Mesendoderm (in vitro differentiated cells): ENCODE results near the gene TMEM204.

Source experiments
- DNase-seq: peaks from one replicate; pipeline ENCODE4 v3.0.0; 2013
- H2AK5ac ChIP-seq: 2 replicates; pipeline ENCODE4 v1.6.1; 2013; ENCODE audit warnings: low read length, inconsistent platforms
- H2BK120ac ChIP-seq: 2 replicates; pipeline ENCODE4 v1.6.1; 2013; ENCODE audit warnings: low read depth, mild to moderate bottlenecking, low read length, moderate library complexity, mixed read lengths
- H2BK15ac ChIP-seq: replicated peaks from 2 replicates; pipeline ENCODE4 v1.6.1; 2013; ENCODE audit warnings: low read depth, mild to moderate bottlenecking, moderate library complexity
- H2BK5ac ChIP-seq: 2 replicates; pipeline ENCODE4 v1.6.1; 2013; ENCODE audit warnings: low read length, inconsistent platforms
- H3K18ac ChIP-seq: 2 replicates; pipeline ENCODE4 v1.6.1; 2013; ENCODE audit warnings: mild to moderate bottlenecking, low read length, mixed read lengths
- H3K23ac ChIP-seq: one replicate; pipeline ENCODE4 v1.6.1; 2013; ENCODE audit warnings: low read length
- H3K27ac ChIP-seq: 2 replicates; pipeline ENCODE4 v1.5.1; 2013; ENCODE audit warnings: low read depth, mild to moderate bottlenecking, inconsistent platforms, low read length, moderate library complexity
- H3K27me3 ChIP-seq: 2 replicates; pipeline ENCODE4 v1.6.1; 2013; ENCODE audit warnings: low read length, control low read depth, mild to moderate bottlenecking, inconsistent platforms; ENCODE audit not compliant: insufficient read depth, poor library complexity
- H3K36me3 ChIP-seq: 2 replicates; pipeline ENCODE4 v1.6.1; 2013; ENCODE audit warnings: low read length, inconsistent platforms; ENCODE audit not compliant: control insufficient read depth, insufficient read depth
- H3K4ac ChIP-seq: one replicate; pipeline ENCODE4 v1.6.1; 2013; ENCODE audit warnings: low read depth, mild to moderate bottlenecking, low read length, moderate library complexity
- H3K4me1 ChIP-seq: 2 replicates; pipeline ENCODE4 v1.6.1; 2013; ENCODE audit warnings: low read depth, low read length, inconsistent platforms; ENCODE audit not compliant: control insufficient read depth
- H3K4me2 ChIP-seq: 2 replicates; pipeline ENCODE4 v1.6.1; 2013; ENCODE audit warnings: low read length
- H3K4me3 ChIP-seq: 2 replicates; pipeline ENCODE4 v1.5.1; 2013; ENCODE audit warnings: mild to moderate bottlenecking, low read length
- H3K56ac ChIP-seq: one replicate; pipeline ENCODE4 v1.6.1; 2013; ENCODE audit warnings: low read length
- H3K79me1 ChIP-seq: 2 replicates; pipeline ENCODE4 v1.6.1; 2013; ENCODE audit warnings: low read length, inconsistent platforms
- H3K79me2 ChIP-seq: 2 replicates; pipeline ENCODE4 v1.6.1; 2013; ENCODE audit warnings: mild to moderate bottlenecking, low read length; ENCODE audit not compliant: control insufficient read depth, insufficient read depth
- H3K9ac ChIP-seq: 2 replicates; pipeline ENCODE4 v1.6.1; 2013; ENCODE audit warnings: low read length, inconsistent platforms
- H4K5ac ChIP-seq: one replicate; pipeline ENCODE4 v1.6.1; 2013; ENCODE audit warnings: low read length
- H4K8ac ChIP-seq: one replicate; pipeline ENCODE4 v1.6.1; 2013; ENCODE audit warnings: low read depth, mild to moderate bottlenecking, control low read depth, low read length, moderate library complexity
- WGBS: extraction: QIAGEN DNeasy Blood & Tissue Kit; methylation state at CpG from one replicate; pipeline ENCODE4 v1.1.7; 2013; ENCODE audit warnings: low lambda C conversion rate, missing lambda C conversion rate; ENCODE audit not compliant: insufficient coverage; ENCODE audit errors: extremely low coverage; 5-methylcytosine and 5-hydroxymethylcytosine counted together

TMEM204 gene

DNA sequence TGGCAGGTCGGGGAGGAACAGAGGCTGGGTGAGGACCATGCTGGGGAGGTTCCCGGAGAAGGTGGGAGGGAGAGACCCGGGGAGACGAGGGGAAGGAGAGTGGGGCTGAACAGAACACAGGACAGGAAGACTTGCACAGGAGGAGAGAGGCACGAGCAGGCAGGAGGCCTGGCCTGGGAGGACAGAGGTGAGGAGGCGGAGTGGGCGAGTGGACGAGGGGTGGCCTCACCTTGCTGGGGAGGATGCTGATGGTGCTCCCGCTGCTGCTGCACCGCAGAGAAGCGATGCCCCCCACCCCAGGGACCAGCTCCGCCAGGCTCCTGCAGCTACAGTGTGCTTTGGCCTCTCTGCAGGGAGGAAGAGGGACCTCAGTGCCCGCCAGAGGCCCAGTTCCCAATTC lies 34.5 kb downstream of the TMEM204 start:
- no peak for DNase-seq
- H4K8ac ChIP-seq = no peak overlapping the region
- H3K4me1 ChIP-seq = no peaks in the 10 kb centered on the region
- H3K36me3 ChIP-seq = no peaks in the 10 kb centered on the region
- no peak overlapping the region for H2BK120ac ChIP-seq
- H3K79me2 ChIP-seq = no peaks in the 10 kb centered on the region
- no peak overlapping the region for H2BK15ac ChIP-seq
- no peak overlapping the region for H3K4me2 ChIP-seq
- no peaks in the 10 kb centered on the region for H3K27me3 ChIP-seq
- no peaks in the 10 kb centered on the region for H3K79me1 ChIP-seq
- H3K9ac ChIP-seq = no peak overlapping the region
- H3K4me3 ChIP-seq = no peak overlapping the region
- H3K18ac ChIP-seq = no peak overlapping the region
- no peak overlapping the region for H3K23ac ChIP-seq
- no peak overlapping the region for H3K4ac ChIP-seq
- no peak overlapping the region for H3K56ac ChIP-seq
- H4K5ac ChIP-seq = no peak overlapping the region
- no peak overlapping the region for H3K27ac ChIP-seq
- WGBS = no CpG with 5 or more reads among the region's 13 CpGs
- no peak overlapping the region for H2BK5ac ChIP-seq
- H2AK5ac ChIP-seq = no peak overlapping the region

DNA sequence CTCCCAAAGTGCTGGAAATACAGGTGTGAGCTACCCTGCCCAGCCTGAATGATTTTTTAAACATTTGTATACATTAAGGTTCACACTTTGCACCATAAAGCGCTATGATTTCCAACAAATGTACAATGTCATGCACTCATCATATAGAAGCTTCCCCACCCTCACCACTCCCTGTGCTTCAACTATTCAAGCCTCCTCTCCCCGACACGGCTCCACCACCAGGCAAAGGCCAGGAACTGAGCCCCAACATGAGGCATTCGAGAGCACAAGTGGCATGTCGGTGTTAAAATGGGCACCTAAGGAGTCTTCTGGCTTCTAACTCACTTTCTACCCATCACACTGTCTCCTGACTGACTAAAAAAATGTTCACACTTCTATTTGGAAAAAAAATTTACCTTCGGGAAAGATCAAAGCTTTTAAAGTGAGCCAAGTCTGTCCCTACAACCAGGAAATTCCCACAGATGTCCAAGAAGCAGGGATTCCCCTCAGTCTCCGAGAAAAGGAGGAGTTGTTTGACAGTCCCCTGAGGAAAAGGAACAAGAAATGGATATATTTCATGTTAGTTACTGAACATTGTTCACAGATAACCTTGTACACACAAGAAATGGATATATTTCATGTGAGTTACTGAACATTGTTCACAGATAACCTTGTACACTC lies 37.7 kb downstream of the TMEM204 start:
- no peaks in the 10 kb centered on the region for H3K36me3 ChIP-seq

DNA sequence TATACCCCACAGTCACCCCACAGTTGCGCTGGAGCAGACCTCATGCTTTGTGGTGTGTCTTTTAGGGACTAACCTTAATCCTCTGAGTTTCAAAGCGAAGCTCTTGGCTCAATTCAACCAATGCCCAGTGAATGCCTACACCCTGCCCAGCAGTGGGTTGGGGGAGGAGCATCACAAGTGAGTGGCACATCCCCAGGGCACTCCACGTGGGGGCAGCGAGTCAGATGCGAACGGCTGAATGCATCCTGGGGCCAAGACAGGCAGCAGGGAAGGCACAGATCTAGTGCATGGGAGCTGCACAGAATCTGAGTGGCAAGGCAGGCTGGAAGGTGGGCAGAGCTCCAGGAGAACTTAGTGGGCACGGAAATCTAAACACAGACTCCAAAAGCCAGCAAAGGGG lies 39.2 kb downstream of the TMEM204 start:
- WGBS = no CpG with 5 or more reads among the region's 7 CpGs
- Histone ChIP-seq H3K27me3 (no peaks in the 10 kb centered on the region), H3K23ac (no peak overlapping the region), H2BK5ac (no peak overlapping the region), H2AK5ac (no peak overlapping the region), H3K79me1 (no peaks in the 10 kb centered on the region), H3K36me3 (no peaks in the 10 kb centered on the region), H3K4me1 (no peaks in the 10 kb centered on the region), H3K4me2 (no peak overlapping the region), H3K4ac (no peak overlapping the region), H3K18ac (no peak overlapping the region), H3K56ac (no peak overlapping the region), H3K79me2 (no peaks in the 10 kb centered on the region), H3K27ac (no peak overlapping the region), H2BK120ac (no peak overlapping the region), H4K8ac (no peak overlapping the region), H3K9ac (no peak overlapping the region), H4K5ac (no peak overlapping the region), H3K4me3 (no peak overlapping the region), H2BK15ac (no peak overlapping the region)
- no peak for DNase-seq

More for the DNA sequence above, 37.7 kb downstream of the TMEM204 start:
- Histone ChIP-seq H3K56ac (no peak overlapping the region), H2BK15ac (no peak overlapping the region), H3K79me1 (no peaks in the 10 kb centered on the region), H2AK5ac (no peak overlapping the region), H3K4me3 (no peak overlapping the region), H4K8ac (no peak overlapping the region), H3K18ac (no peak overlapping the region), H4K5ac (no peak overlapping the region), H3K4ac (no peak overlapping the region), H2BK120ac (no peak overlapping the region), H3K27ac (no peak overlapping the region), H3K4me1 (no peaks in the 10 kb centered on the region), H3K79me2 (no peaks in the 10 kb centered on the region), H3K9ac (no peak overlapping the region), H3K23ac (no peak overlapping the region), H2BK5ac (no peak overlapping the region), H3K4me2 (no peak overlapping the region), H3K27me3 (no peaks in the 10 kb centered on the region)
- DNase-seq = no peak
- no CpG with 5 or more reads among the region's 7 CpGs for WGBS

DNA sequence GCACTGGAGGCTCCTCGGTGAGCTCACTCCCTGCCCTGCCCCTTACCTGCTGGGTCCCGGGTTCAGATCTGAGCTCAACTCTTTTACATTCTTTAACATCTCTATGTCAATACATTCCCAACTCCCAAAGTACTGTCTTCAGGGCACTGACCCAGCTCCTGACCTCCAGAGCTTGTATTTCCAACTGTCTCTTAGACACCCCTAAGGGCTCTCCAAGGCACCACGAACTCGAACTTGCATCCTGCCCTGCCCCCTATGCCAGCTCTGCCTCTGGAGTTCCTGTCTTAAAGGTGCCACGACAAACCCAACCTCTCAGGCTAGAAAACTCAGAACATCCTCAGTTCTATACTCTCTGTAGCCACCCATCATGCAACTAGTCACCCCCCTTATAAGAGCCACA lies 39.8 kb downstream of the TMEM204 start:
- no peak for DNase-seq
- Histone ChIP-seq H3K18ac (no peak overlapping the region), H2BK120ac (no peak overlapping the region), H3K79me2 (no peaks in the 10 kb centered on the region), H3K36me3 (no peaks in the 10 kb centered on the region), H2BK5ac (no peak overlapping the region), H3K9ac (no peak overlapping the region), H3K4ac (no peak overlapping the region), H4K8ac (no peak overlapping the region), H3K4me1 (no peaks in the 10 kb centered on the region), H3K4me3 (no peak overlapping the region), H3K79me1 (no peaks in the 10 kb centered on the region), H2AK5ac (no peak overlapping the region), H3K4me2 (no peak overlapping the region), H3K23ac (no peak overlapping the region), H3K56ac (no peak overlapping the region), H3K27ac (no peak overlapping the region), H2BK15ac (no peak overlapping the region), H4K5ac (no peak overlapping the region), H3K27me3 (no peaks in the 10 kb centered on the region)
- no CpG with 5 or more reads among the region's 5 CpGs for WGBS

DNA sequence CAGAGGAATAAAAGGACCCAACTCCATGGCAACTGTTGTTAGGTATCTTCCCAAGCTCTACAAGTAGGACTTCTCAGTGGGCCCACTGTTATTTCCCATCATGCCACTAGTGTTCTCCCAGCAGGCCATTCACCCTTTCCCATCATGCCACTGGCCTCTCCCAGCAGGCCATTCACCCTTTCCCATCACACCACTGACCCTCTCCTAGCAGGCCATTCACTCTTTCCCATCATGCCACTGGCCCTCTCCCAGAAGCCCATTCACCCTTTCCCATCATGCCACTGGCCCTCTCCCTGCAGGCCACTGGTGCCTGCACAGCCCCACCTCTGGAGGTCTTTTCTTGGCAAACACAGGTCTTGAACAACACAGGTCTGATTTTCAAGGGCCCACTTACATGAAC lies 42.1 kb downstream of the TMEM204 start:
- no peak overlapping the region for H3K56ac ChIP-seq
- peak; percentile 13 for DNase-seq
- no peaks in the 10 kb centered on the region for H3K79me2 ChIP-seq
- H2BK120ac ChIP-seq = no peak overlapping the region
- H3K4me2 ChIP-seq = no peak overlapping the region
- no peak overlapping the region for H3K4me3 ChIP-seq
- no peak overlapping the region for H2AK5ac ChIP-seq
- H3K18ac ChIP-seq = no peak overlapping the region
- no peak overlapping the region for H3K23ac ChIP-seq
- H4K5ac ChIP-seq = no peak overlapping the region
- no peak overlapping the region for H2BK5ac ChIP-seq
- H3K9ac ChIP-seq = no peak overlapping the region
- no peaks in the 10 kb centered on the region for H3K79me1 ChIP-seq
- no peaks in the 10 kb centered on the region for H3K36me3 ChIP-seq
- H3K4me1 ChIP-seq = no peaks in the 10 kb centered on the region
- no peak overlapping the region for H3K4ac ChIP-seq
- no peak overlapping the region for H3K27ac ChIP-seq
- no peak overlapping the region for H2BK15ac ChIP-seq
- no peaks in the 10 kb centered on the region for H3K27me3 ChIP-seq
- no peak overlapping the region for H4K8ac ChIP-seq

DNA sequence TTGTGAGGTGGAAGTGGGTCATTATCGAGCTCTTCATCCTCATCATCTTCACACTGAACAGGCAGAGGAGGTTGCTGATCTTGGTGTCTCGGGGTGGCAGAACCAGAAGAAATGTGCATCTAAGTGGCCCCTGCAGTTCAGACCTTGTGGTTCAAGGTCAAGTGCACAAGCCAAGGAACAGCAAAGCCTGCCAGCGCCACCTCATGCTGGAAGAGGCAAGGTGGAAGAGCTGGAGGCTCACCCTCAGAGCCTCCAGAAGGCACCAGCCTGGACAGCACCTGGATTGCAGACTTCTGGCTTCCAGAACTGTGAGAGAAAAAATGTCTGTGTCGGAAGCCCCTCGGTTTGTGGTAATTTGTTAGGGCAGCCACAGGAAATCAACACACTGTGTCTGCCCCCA lies 45.7 kb downstream of the TMEM204 start:
- H3K36me3 ChIP-seq = no peaks in the 10 kb centered on the region
- H2BK15ac ChIP-seq = no peak overlapping the region
- no peaks in the 10 kb centered on the region for H3K79me1 ChIP-seq
- H3K9ac ChIP-seq = no peak overlapping the region
- H4K5ac ChIP-seq = no peak overlapping the region
- no peak overlapping the region for H3K23ac ChIP-seq
- H3K79me2 ChIP-seq = no peaks in the 10 kb centered on the region
- no CpG with 5 or more reads among the region's 5 CpGs for WGBS
- no peak overlapping the region for H2BK5ac ChIP-seq
- H3K18ac ChIP-seq = no peak overlapping the region
- no peak overlapping the region for H4K8ac ChIP-seq
- H3K4ac ChIP-seq = no peak overlapping the region
- no peaks in the 10 kb centered on the region for H3K27me3 ChIP-seq
- H3K27ac ChIP-seq = no peak overlapping the region
- no peak overlapping the region for H2AK5ac ChIP-seq
- H3K4me1 ChIP-seq = no peaks in the 10 kb centered on the region
- H2BK120ac ChIP-seq = no peak overlapping the region
- H3K4me3 ChIP-seq = no peak overlapping the region
- H3K56ac ChIP-seq = no peak overlapping the region
- DNase-seq = no peak
- H3K4me2 ChIP-seq = no peak overlapping the region
